ENCODE results near the gene U2AF2. TPM values are rescaled to one million over a fixed set of nuclear protein-coding genes. Genes with fewer than 3 reads are reported as not detected.
"Not testable (repeated sequence)": the region's sequence is repeated elsewhere in the genome, so short reads cannot be mapped to it uniquely, and the experiment has no call there.

Gene U2AF2
- total RNA-seq, 2 experiments from 2014 or later: 285 to 293 TPM

DNA sequence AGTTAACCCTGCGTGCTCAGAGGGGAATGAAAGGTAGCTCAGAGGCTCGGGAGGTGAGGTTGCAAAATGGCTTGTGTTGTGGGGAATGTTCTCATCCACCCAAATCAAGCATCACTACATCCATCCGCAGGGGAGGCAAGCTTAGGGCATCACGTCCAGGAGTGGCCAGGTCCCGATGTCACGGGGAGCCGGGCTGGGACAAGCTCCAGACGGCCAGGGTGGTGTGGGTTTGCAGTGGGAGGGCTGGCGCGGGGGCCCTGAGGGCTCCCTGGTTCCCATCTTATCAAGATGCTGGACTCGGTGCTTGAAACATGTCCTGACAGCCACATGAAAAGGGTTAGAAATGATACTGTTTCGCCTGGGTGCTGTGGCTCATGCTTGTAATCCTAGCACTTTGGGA is 46.0 kb downstream of the U2AF2 start:
- H3K27me3 Mint-ChIP-seq (ENCODE audit: low read depth): no peaks in the 10 kb centered on the region
- H3K4me3 Mint-ChIP-seq: no peak overlapping the region
- intact Hi-C loops (cut with micrococcal nuclease): no loop called here
- peaks cover 29% of the 10 kb centered on the region for H3K36me3 Mint-ChIP-seq (ENCODE audit: low read depth)
- H3K4me1 Mint-ChIP-seq (ENCODE audit: low read depth): peaks cover 2% of the 10 kb centered on the region
- no peak overlapping the region for H3K27ac Mint-ChIP-seq
- CTCF ChIA-PET: no interaction called here
- DNase-seq: no peak
- no peaks in the 10 kb centered on the region for H3K9me3 Mint-ChIP-seq

GRCh38 chr19:55702131-55702627 is 47.3 kb downstream of the U2AF2 start:
- H3K27ac Mint-ChIP-seq: no peak overlapping the region
- H3K36me3 Mint-ChIP-seq (ENCODE audit: low read depth): peaks cover 24% of the 10 kb centered on the region
- CTCF ChIA-PET: interaction anchor here (1.1 kb wide), 1 partner anchor 474 kb away, joined by 3 read pairs; the partner anchor contains the start of gene GALP
- H3K4me1 Mint-ChIP-seq (ENCODE audit: low read depth): peaks cover 2% of the 10 kb centered on the region
- no peak for DNase-seq
- H3K27me3 Mint-ChIP-seq (ENCODE audit: low read depth): no peaks in the 10 kb centered on the region
- H3K4me3 Mint-ChIP-seq: no peak overlapping the region
- intact Hi-C loops (cut with micrococcal nuclease): no loop called here
- H3K9me3 Mint-ChIP-seq: no peaks in the 10 kb centered on the region

DNA sequence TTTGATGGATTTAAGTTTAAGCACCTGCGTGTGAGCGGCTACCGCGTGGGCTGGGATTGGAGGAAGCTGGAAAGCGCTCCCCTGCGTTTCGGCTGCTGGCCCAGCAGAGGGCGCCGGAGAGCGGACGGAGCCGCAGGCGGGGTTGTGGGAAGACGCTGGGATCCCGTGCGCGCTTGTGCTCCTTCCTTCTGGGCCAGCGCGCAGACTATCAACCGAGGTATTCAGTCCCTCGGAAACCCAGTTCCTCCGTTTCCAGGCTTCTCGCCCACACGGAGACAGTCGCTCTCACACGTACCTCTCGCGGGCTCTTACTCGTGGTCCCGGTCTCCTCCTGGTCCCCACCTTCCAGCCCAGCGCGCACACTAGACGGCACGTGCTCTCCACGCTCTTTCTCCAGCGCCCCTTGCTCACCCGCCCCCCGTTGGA is 49.0 kb downstream of the U2AF2 start:
- peak; percentile 51 for DNase-seq
- intact Hi-C loops (cut with micrococcal nuclease): no loop called here
- H3K4me1 Mint-ChIP-seq (ENCODE audit: low read depth): peaks cover 2% of the 10 kb centered on the region
- no peaks in the 10 kb centered on the region for H3K27me3 Mint-ChIP-seq (ENCODE audit: low read depth)
- H3K36me3 Mint-ChIP-seq (ENCODE audit: low read depth): peaks cover 22% of the 10 kb centered on the region
- no peak overlapping the region for H3K27ac Mint-ChIP-seq
- H3K4me3 Mint-ChIP-seq: no peak overlapping the region
- H3K9me3 Mint-ChIP-seq: no peaks in the 10 kb centered on the region
- CTCF ChIA-PET: no interaction called here

DNA sequence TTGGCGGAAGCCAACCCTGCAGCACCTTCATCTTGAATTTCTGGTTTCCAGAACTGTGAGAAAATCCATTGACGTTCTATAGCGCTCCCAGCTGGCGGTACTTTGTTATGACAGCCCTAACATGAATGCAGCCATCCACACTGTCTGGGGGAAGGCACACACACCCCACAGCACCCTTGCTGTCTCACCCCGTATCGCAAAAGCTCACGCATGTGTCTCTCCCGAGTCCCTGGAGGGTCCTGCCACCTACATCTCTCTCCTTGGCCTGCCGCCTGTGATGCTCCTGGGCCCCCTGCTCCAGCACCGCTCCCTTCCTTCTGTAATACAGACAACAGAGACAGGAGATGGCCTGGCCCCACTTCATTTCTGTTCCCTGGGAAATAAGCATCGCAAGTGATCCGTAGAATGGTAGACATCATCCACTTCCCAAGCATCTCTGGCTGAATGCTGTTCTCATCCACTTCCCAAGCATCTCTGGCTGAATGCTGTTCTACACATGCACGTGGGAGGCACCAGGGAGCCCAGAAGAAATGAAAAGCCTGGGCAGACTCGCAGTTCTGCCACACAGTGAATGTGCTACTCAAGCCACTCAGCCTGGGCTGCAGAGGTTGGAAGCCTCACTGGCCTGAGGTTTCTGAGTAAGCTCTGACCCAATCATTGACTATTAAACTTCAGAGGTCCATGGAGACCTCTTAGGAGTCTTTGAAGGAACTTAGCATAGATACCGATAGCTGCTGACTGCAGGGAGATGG is 49.8 kb downstream of the U2AF2 start:
- intact Hi-C loops (cut with micrococcal nuclease): no loop called here
- no peak for DNase-seq
- Mint-ChIP-seq H3K9me3 (no peaks in the 10 kb centered on the region), H3K27ac (no peak overlapping the region), H3K36me3 (ENCODE audit: low read depth) (peaks cover 20% of the 10 kb centered on the region), H3K4me1 (ENCODE audit: low read depth) (peaks cover 2% of the 10 kb centered on the region), H3K4me3 (no peak overlapping the region), H3K27me3 (ENCODE audit: low read depth) (no peaks in the 10 kb centered on the region)
- CTCF ChIA-PET: no interaction called here

DNA sequence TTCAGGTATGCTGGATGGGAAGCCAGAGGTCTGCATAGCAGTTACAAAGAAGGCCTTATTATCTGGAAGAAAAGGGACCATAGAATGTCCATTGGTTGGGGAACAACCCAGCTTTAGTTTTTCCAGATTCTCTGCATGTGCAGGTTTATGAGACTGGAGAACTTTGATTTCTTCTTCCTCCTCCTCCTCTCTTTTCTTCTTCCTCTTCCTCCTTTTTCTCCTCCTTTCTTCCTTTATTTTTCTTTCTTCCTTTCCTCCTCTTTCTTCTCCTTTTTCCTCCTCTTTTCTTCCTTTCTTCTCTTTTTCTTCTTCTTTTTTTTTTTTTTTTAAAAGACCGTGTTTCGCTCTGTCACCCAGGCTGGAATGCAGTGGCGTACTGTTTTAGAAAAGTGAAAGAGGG is 51.1 kb downstream of the U2AF2 start:
- Mint-ChIP-seq H3K27ac (no peak overlapping the region), H3K36me3 (ENCODE audit: low read depth) (peaks cover 14% of the 10 kb centered on the region), H3K27me3 (ENCODE audit: low read depth) (no peaks in the 10 kb centered on the region), H3K4me1 (ENCODE audit: low read depth) (peaks cover 2% of the 10 kb centered on the region), H3K4me3 (no peak overlapping the region), H3K9me3 (no peaks in the 10 kb centered on the region)
- no peak for DNase-seq
- CTCF ChIA-PET: no interaction called here
- intact Hi-C loops (cut with micrococcal nuclease): no loop called here

DNA sequence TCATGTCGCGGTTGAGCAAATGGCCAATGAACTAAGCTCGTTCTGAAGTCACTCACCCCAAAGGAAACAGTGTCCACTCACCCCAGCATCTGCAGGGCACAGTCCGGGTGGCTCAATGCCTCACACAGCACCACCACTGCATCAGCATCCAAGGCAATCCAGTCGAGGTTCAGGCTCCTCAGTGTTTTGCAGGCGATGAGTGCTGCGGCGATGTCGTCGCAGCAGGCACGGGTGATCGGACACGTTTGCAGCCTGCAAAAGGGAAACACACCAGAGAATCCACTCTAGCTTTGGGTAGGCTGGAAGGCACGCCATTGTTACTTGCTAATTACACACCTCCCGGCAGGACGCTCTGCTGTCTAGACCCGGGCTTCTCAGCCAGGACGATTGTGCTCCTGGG is 56.9 kb downstream of the U2AF2 start:
- intact Hi-C loops (cut with micrococcal nuclease): no loop called here
- Mint-ChIP-seq H3K9me3 (no peaks in the 10 kb centered on the region), H3K4me3 (no peak overlapping the region), H3K36me3 (ENCODE audit: low read depth) (no peaks in the 10 kb centered on the region), H3K27ac (no peak overlapping the region), H3K4me1 (ENCODE audit: low read depth) (no peaks in the 10 kb centered on the region), H3K27me3 (ENCODE audit: low read depth) (peaks cover 8% of the 10 kb centered on the region)
- no peak for DNase-seq
- CTCF ChIA-PET: no interaction called here

GRCh38 chr19:55712804-55713631 is 58.2 kb downstream of the U2AF2 start:
- intact Hi-C loops (cut with micrococcal nuclease): no loop called here
- no peak for DNase-seq
- no peak overlapping the region for H3K4me3 Mint-ChIP-seq
- CTCF ChIA-PET: no interaction called here
- peaks cover 19% of the 10 kb centered on the region for H3K27me3 Mint-ChIP-seq (ENCODE audit: low read depth)
- no peak overlapping the region for H3K27ac Mint-ChIP-seq
- no peaks in the 10 kb centered on the region for H3K4me1 Mint-ChIP-seq (ENCODE audit: low read depth)
- no peaks in the 10 kb centered on the region for H3K36me3 Mint-ChIP-seq (ENCODE audit: low read depth)
- H3K9me3 Mint-ChIP-seq: no peaks in the 10 kb centered on the region

DNA sequence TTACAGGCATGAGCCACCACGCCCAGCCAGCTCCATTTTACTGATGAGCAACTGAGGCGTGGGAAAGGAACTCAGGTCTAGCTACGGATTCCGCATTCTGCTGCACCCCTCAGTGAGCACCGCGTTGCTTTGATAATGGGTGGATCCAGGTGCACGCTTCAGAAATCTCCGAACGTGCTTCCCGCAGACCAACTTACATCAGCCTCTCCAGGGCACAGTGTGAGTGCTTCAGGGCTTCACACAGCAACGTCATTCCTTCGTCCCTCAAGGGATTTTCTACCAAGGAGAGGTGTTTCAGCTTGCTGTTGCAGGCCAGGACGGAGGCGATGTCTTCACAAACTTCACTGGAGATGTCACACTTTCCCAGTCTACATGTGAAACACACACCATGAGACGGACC is 61.7 kb downstream of the U2AF2 start:
- Mint-ChIP-seq H3K27me3 (ENCODE audit: low read depth) (peaks cover 41% of the 10 kb centered on the region), H3K27ac (no peak overlapping the region)

DNA sequence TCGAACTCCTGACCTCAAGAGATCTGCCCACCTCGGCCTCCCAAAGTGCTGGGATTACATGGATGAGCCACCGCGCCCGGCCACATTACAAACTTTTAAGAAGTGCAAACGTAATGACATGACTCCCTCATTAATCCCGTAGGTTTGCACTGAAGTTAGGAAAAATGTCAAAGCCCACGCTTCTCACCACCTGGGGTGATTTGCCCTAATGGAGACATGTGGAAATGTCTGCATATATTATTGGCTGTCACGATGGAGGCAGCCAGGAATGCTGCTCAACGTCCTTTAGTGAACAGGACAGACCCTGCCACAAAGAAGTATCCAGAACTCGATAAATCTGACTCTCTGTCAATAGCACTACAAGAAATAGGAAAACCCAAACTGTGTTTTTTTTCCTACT is 62.4 kb downstream of the U2AF2 start:
- Mint-ChIP-seq H3K36me3 (ENCODE audit: low read depth) (peaks cover 2% of the 10 kb centered on the region), H3K27ac (no peak overlapping the region), H3K4me1 (ENCODE audit: low read depth) (no peaks in the 10 kb centered on the region), H3K4me3 (no peak overlapping the region), H3K27me3 (ENCODE audit: low read depth) (peaks cover 45% of the 10 kb centered on the region), H3K9me3 (peaks cover 13% of the 10 kb centered on the region)
- no peak for DNase-seq
- CTCF ChIA-PET: no interaction called here
- intact Hi-C loops (cut with micrococcal nuclease): no loop called here

More for the DNA sequence above, 61.7 kb downstream of the U2AF2 start:
- H3K36me3 Mint-ChIP-seq (ENCODE audit: low read depth): no peaks in the 10 kb centered on the region
- H3K4me1 Mint-ChIP-seq (ENCODE audit: low read depth): no peaks in the 10 kb centered on the region
- no peak for DNase-seq
- CTCF ChIA-PET: no interaction called here
- H3K9me3 Mint-ChIP-seq: peaks cover 6% of the 10 kb centered on the region
- intact Hi-C loops (cut with micrococcal nuclease): no loop called here
- no peak overlapping the region for H3K4me3 Mint-ChIP-seq

DNA sequence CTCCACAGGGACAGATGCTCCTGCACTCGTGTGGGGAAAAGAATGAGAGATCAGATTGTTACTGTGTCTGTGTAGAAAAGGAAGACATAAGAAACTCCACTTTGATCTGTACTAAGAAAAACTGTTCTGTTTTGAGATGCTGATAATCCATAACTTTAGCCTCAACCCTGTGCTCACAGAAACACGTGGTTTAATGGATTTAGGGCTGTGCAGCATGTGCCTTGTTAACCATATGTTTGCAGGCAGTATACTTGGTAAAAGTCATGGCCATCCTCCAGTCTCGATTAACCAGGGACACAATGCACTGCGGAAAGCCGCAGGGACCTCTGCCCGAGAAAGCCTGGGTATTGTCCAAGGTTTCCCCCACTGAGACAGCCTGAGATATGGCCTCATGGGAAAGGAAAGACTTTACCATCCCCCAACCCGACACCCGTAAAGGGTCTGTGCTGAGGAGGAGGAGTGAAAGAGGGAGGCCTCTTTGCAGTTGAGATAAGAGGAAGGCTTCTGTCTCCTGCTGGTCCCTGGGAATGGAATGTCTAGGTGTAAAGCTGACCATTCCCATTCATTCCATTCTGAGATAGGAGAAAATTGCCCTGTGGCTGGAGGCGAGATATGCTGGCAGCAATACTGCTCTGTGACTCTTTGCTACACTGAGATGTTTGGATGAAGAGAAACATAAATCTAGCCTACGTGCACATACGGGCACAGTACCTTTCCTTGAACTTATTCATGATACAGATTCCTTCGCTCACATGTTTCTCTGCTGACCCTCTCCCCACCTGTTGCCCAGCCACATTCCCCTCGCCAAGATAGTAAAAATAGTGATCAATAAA is 63.3 kb downstream of the U2AF2 start:
- H3K4me3 Mint-ChIP-seq; H3K27ac Mint-ChIP-seq; CTCF ChIA-PET; H3K36me3 Mint-ChIP-seq (ENCODE audit: low read depth); H3K4me1 Mint-ChIP-seq (ENCODE audit: low read depth); DNase-seq; intact Hi-C loops (cut with micrococcal nuclease): not testable (repeated sequence)
- H3K9me3 Mint-ChIP-seq: peaks cover 14% of the 10 kb centered on the region
- H3K27me3 Mint-ChIP-seq (ENCODE audit: low read depth): peaks cover 51% of the 10 kb centered on the region

GRCh38 chr19:55720214-55720746 is 65.4 kb downstream of the U2AF2 start:
- no peaks in the 10 kb centered on the region for H3K4me1 Mint-ChIP-seq (ENCODE audit: low read depth)
- CTCF ChIA-PET: no interaction called here
- H3K27me3 Mint-ChIP-seq (ENCODE audit: low read depth): peaks cover 46% of the 10 kb centered on the region
- H3K9me3 Mint-ChIP-seq: peaks cover 14% of the 10 kb centered on the region
- H3K4me3 Mint-ChIP-seq: no peak overlapping the region
- peaks cover 2% of the 10 kb centered on the region for H3K36me3 Mint-ChIP-seq (ENCODE audit: low read depth)
- DNase-seq: no peak
- H3K27ac Mint-ChIP-seq: no peak overlapping the region
- intact Hi-C loops (cut with micrococcal nuclease): no loop called here

DNA sequence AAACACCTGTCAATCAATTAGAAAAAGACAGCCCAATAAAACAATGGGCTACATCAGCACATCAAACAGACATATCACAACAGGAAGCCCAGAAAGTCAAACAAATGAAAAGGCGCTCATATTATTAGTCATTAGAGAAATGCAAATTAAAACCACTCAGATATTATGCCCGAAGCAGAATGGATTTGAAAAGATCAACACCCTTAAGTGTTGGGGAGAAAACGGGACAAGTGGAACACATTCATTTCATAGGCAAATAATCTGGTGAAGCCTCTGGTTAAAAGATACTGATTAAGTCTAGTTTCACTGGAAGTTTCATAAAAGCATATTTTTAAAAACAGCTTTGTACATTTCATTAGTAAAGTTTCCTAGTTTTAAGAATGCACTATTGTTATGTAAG is 66.0 kb downstream of the U2AF2 start:
- peaks cover 2% of the 10 kb centered on the region for H3K36me3 Mint-ChIP-seq (ENCODE audit: low read depth)
- H3K9me3 Mint-ChIP-seq: peaks cover 14% of the 10 kb centered on the region
- H3K4me1 Mint-ChIP-seq (ENCODE audit: low read depth): no peaks in the 10 kb centered on the region
- no peak overlapping the region for H3K4me3 Mint-ChIP-seq
- CTCF ChIA-PET: interaction anchor here (0.6 kb wide), 1 partner anchor 319 kb away, joined by 3 read pairs; no protein-coding TSS in a partner anchor
- H3K27me3 Mint-ChIP-seq (ENCODE audit: low read depth): peaks cover 46% of the 10 kb centered on the region
- H3K27ac Mint-ChIP-seq: no peak overlapping the region
- intact Hi-C loops (cut with micrococcal nuclease): no loop called here
- DNase-seq: no peak
